GM13976 (cell line): ENCODE results near the gene PPM1H.

Source experiments
- DNase-seq: peaks from one replicate; pipeline ENCODE4 v3.0.0; 2012; ENCODE audit warnings: low spot score
- in situ Hi-C: fragments of 300-500 bp; cut with MboI; formaldehyde crosslinking; loops from one replicate; pipeline ENCODE4 v1.12.0; 2022; ENCODE audit warnings: low sequenced_read_pairs, mixed read lengths, inconsistent platforms; ENCODE audit not compliant: unreplicated experiment
- TF ChIP-seq, protein P1 (sequence below): IDR thresholded peaks from 2 replicates; pipeline ENCODE4 v1.5.1; 2012; ENCODE audit warnings: borderline replicate concordance, mild to moderate bottlenecking; ENCODE audit not compliant: insufficient read depth; ENCODE audit errors: extremely low read depth, missing control alignments, control extremely low read depth

PPM1H gene

DNA sequence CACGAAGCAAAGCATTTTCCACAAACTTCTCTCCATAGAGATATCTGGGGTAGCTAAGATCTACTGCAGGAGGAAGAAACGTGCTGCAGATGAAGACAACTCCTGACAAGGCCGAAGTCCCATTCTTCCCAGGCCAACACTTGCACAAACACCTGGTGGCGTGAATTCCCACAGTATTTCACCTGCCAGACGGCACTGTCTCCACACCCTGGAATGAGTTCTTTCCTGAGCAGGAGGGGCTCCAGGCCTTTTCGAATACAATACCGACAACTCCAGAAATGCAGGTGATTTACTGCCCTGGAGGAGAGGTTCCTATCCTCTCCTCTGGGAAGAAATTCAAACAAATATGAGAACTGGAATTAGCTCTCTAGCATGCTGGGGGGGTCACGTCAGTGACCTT lies 288.4 kb downstream of the PPM1H start:
- TF ChIP-seq, protein P1, sequence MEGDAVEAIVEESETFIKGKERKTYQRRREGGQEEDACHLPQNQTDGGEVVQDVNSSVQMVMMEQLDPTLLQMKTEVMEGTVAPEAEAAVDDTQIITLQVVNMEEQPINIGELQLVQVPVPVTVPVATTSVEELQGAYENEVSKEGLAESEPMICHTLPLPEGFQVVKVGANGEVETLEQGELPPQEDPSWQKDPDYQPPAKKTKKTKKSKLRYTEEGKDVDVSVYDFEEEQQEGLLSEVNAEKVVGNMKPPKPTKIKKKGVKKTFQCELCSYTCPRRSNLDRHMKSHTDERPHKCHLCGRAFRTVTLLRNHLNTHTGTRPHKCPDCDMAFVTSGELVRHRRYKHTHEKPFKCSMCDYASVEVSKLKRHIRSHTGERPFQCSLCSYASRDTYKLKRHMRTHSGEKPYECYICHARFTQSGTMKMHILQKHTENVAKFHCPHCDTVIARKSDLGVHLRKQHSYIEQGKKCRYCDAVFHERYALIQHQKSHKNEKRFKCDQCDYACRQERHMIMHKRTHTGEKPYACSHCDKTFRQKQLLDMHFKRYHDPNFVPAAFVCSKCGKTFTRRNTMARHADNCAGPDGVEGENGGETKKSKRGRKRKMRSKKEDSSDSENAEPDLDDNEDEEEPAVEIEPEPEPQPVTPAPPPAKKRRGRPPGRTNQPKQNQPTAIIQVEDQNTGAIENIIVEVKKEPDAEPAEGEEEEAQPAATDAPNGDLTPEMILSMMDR = no peak
- in situ Hi-C loops = no loop called here
- no peak for DNase-seq

DNA sequence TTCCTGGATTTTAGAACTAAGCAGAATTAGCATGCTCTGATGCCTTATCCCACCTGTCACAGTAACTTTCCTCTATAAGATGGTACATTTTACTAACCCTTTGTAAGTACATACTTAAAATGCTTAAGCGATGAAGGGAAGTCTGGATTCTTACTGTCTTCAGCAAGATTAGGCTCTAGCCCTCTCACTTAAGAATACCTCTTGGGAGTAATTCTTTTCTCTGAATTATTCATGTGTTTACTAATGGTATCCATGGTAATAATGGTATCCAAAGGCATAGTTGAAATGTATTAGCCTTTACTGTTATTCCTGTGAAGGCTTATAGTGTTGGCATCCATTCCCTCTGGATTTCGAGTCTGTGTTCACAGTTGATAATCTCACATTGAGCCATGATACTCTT lies 291.5 kb downstream of the PPM1H start:
- DNase-seq = no peak
- TF ChIP-seq, protein P1 = no peak
- in situ Hi-C loops = no loop called here

DNA sequence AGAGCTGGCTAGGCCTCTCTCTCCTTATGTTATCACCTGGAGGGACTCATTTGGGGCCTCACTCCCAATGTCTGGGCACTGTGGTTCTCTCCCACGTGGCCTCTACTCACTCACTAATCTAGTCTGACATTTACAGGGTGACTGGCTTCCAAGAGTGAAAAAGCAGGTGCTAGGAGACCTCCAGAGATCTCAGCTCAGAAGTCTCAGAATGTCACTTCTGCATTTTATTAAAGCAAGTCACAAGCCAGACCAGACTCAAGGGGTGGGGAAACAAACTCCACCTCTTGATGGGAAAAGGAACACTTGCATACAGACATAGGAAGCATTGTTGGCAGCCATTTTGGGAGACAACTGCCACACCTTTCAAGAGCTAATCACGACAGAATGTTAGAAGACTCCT lies 292.5 kb downstream of the PPM1H start:
- no peak for DNase-seq
- in situ Hi-C loops = no loop called here
- TF ChIP-seq, protein P1 = no peak

DNA sequence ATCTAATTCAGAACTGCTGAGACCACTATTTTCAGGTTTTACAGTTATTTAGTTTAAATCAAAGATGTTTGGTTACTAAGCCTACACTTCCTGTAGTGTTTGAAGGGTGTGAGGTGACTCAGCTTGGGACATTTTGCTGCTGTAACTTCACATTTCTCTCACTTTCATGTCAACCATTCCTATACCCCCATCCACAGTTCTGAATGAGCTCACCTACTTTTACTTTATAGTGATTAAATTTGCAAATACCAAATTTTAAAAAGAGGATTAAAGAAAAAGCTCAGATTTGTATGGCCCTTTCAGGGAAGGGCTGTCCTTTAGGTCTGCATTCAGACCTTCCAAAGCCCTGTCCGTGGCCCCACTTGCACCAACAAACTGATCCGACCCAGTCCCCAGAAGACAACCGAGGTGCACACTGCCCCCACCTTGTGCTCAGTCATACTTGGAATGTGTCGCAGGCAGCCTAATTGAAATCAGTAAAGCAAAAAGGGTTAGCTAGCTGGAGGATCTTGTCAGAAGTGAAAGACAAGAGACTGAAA lies 294.0 kb downstream of the PPM1H start:
- peak; percentile 76 for DNase-seq
- in situ Hi-C loops = no loop called here
- TF ChIP-seq, protein P1 = no peak

DNA sequence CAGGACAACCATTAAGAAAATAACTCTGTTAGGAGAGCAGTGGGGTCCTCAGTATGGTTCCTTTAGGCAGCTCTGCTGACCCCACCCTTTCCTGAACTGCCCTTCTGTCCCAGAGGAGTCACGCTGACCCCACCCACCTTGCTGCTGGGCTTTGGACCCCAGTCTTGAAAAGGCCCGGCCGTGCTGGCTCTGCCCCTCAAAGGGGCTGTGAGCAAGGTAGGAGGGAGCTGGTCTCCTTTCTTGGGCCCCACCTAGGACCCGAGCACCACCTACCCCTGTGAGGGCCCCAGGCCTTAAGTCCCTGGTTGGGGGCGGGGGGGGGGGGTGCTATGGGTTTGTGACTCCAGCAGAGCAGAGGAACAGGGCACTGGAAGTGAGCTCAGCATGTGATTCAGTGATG lies 297.3 kb downstream of the PPM1H start:
- TF ChIP-seq, protein P1 = no peak
- no peak for DNase-seq
- in situ Hi-C loops = no loop called here

DNA sequence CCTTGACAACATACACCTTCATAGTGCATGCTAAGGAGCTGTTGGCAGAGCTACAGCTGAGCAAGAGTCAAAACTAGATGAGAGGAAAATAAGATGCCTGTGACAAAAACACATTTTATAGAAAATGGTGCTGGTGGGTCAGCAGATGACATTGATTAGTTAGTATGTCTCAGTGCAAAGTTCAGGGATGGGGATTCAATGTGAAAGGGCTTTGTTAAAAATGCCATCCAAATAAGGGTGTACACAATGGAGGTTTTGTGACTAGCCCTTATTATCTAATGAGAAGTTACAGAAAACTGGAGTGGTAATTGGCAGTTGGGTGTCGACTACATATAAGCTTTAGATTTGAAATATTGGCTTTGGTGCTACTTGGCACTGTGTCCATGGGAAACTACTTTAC lies 299.3 kb downstream of the PPM1H start:
- TF ChIP-seq, protein P1 = no peak
- in situ Hi-C loops = no loop called here
- DNase-seq = no peak
